ENCODE data around the gene RALGAPB. TPM values are rescaled to one million over a fixed set of nuclear protein-coding genes. Genes with fewer than 3 reads are reported as not detected.
A peak's percentile ranks its signal among the peaks of the same experiment; 100 is the strongest.

The RALGAPB gene
- total and polyA plus RNA-seq, 2 of the 13 experiments (the other 11 are each of a cell fraction or from before 2014, with no cell fraction given) = 17.6 to 30.6 TPM

- TF ChIP-seq ZXDC (CRISPR knock-in tag; IDR thresholded peaks at IDR 0.05) (no peak), ZNF543 (CRISPR knock-in tag; IDR thresholded peaks at IDR 0.05) (no peak), ZNF282 (IDR thresholded peaks at IDR 0.05; ENCODE audit: partially characterized antibody) (no peak), AKNA (CRISPR knock-in tag; IDR thresholded peaks at IDR 0.05; ENCODE audit: borderline replicate concordance) (no peak), GATAD2A (CRISPR knock-in tag; IDR thresholded peaks at IDR 0.05) (0 out of 2 replicates have a peak, but pooled peaks have one; percentile 22), ZNF512B (CRISPR knock-in tag; IDR thresholded peaks at IDR 0.05; ENCODE audit: borderline replicate concordance) (no peak), USF2 (IDR thresholded peaks at IDR 0.05; ENCODE audit: low read depth, low read length) (no peak), USF2 (CRISPR knock-in tag; IDR thresholded peaks at IDR 0.05; ENCODE audit: borderline replicate concordance) (no peak), MAFG (CRISPR knock-in tag; IDR thresholded peaks at IDR 0.05) (no peak), ZNF572 (CRISPR knock-in tag; IDR thresholded peaks at IDR 0.05) (no peak), FOSL2 (CRISPR knock-in tag; IDR thresholded peaks at IDR 0.05) (no peak), PRDM4 (CRISPR knock-in tag; IDR thresholded peaks at IDR 0.05; ENCODE audit: borderline replicate concordance) (no peak)
Observed at GRCh38 chr20:38601216-38602184, 128.9 kb downstream of the RALGAPB start, which contains the start of gene ARHGAP40 (continued).
